SH-SY5Y (cell line): ENCODE data around the gene PFDN1.

Experiments
- GATA2 ChIP-seq: IDR thresholded peaks from 2 replicates; pipeline ENCODE4 v1.6.1; 2011; ENCODE audit warnings: mild to moderate bottlenecking, low read depth, low read length
- GATA3 ChIP-seq: IDR thresholded peaks from 2 replicates; pipeline ENCODE4 v1.6.1; 2011; ENCODE audit warnings: low read depth, mild to moderate bottlenecking, low read length, moderate library complexity

DNA sequence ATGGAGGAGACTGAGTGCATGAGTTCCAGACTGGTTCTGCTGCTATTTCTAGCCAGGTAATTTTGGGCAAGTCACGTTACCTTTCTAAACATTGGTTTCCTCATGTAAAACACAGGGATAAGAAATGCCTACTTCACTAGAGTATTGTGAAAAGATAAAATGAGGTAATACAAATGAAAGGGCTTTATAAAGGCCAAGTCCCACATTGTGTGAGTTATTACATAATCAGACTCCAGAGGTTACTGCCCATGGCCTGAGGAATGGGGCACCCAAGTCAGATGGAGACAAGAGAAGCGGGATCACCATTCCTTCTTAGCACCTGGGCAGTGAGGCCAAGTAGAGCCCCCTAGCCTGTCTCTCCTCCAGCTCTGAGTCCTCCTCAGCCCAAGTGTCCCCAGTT, 36.0 kb upstream of the PFDN1 start:
- TF ChIP-seq GATA2 = no peak
- no peak for TF ChIP-seq GATA3
